ENCODE data around the gene FBXO8.
"Not testable (repeated sequence)": the region's sequence is repeated elsewhere in the genome, so short reads cannot be mapped to it uniquely, and the experiment has no call there.

FBXO8 gene

GRCh38 chr4:174284487-174284886, 1.0 kb upstream of the FBXO8 start:
- DNase-seq (ENCODE audit: low read depth in 1 of 2, low spot score in 1 of 2): no peak

- DNase-seq (ENCODE audit: low read depth in 1 of 2, low spot score in 1 of 2): peak; percentile 37 to 50
These were observed 496 bp downstream of the FBXO8 start for GRCh38 chr4:174282836-174283506.

- no peak for DNase-seq (ENCODE audit: low read depth in 1 of 2, low spot score in 1 of 2)
These were observed 1.6 kb downstream of the FBXO8 start for GRCh38 chr4:174281901-174282300.

- no peak for DNase-seq (ENCODE audit: low read depth in 1 of 2, low spot score in 1 of 2)
These were observed 2.2 kb downstream of the FBXO8 start for GRCh38 chr4:174281182-174281737.

- no peak for DNase-seq (ENCODE audit: low read depth in 1 of 2, low spot score in 1 of 2)
These were observed 3.9 kb downstream of the FBXO8 start for GRCh38 chr4:174279433-174280155.

DNA sequence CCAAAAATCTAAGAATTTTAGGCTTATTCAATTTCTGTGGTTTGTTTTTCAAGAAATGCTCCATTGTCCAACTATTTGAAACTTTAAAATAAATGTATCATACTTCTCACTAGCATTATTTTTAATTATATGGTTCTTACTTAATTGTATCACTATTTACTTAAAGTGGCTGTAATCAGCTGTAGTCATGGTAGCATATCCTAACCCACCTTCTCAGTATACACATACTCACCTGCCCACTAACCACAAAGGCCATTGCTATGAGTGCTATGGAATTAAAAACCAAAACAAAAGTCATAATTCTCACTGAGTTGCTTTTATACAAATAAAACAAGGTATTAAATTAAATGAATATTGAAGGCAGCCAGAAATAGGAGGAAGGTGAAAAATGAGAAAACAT, 5.0 kb downstream of the FBXO8 start:
- no peak for DNase-seq (ENCODE audit: low read depth in 1 of 2, low spot score in 1 of 2)

DNA sequence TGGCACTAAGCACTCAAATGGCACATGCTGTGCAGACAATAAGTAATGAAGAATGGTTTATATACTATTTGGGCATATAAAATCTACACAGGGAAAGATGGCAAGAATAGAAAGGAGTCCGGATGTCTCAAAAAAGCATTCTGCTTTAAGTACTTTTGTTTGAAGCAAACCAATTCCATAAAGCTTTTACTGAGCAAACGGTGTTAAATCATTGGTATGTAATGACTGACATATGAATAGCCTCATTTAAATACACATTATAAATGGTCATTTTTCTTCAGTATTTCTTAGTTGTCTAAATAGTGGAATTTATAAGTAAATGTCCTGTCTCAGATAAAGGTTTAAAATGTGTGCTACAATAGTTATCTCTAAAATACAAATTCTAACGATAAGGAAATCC, 6.0 kb downstream of the FBXO8 start:
- DNase-seq (ENCODE audit: low read depth in 1 of 2, low spot score in 1 of 2): no peak

GRCh38 chr4:174275101-174275500, 8.4 kb downstream of the FBXO8 start:
- no peak for DNase-seq (ENCODE audit: low read depth in 1 of 2, low spot score in 1 of 2)

GRCh38 chr4:174274436-174274835, 9.0 kb downstream of the FBXO8 start:
- DNase-seq (ENCODE audit: low read depth in 1 of 2, low spot score in 1 of 2): no peak

- no peak for DNase-seq (ENCODE audit: low read depth in 1 of 2, low spot score in 1 of 2)
These were observed 9.5 kb downstream of the FBXO8 start for GRCh38 chr4:174273930-174274329.

DNA sequence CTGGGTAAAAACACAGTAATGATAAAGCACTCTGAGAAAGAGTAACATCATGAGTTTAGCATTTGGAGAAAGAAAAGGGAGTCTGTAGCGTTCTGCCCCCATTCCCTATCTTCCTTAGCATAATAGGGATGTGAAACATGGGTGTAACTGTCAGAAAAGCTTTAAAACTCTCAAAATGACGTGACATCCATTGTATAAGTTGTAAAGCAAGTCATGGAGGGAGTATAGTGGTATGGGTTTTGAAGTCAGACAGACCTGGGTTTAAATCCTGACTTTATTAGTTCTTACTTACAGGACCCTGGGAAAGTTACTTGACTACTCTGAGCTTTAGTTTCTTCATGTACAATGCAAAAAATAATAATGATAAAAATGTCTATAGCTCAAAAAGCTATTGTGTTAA, 17.1 kb downstream of the FBXO8 start:
- no peak for DNase-seq (ENCODE audit: low read depth in 1 of 2, low spot score in 1 of 2)

GRCh38 chr4:174265916-174266315, 17.6 kb downstream of the FBXO8 start:
- DNase-seq (ENCODE audit: low read depth in 1 of 2, low spot score in 1 of 2): no peak

GRCh38 chr4:174263445-174263736, 20.1 kb downstream of the FBXO8 start:
- DNase-seq (ENCODE audit: low read depth in 1 of 2, low spot score in 1 of 2): no peak

DNA sequence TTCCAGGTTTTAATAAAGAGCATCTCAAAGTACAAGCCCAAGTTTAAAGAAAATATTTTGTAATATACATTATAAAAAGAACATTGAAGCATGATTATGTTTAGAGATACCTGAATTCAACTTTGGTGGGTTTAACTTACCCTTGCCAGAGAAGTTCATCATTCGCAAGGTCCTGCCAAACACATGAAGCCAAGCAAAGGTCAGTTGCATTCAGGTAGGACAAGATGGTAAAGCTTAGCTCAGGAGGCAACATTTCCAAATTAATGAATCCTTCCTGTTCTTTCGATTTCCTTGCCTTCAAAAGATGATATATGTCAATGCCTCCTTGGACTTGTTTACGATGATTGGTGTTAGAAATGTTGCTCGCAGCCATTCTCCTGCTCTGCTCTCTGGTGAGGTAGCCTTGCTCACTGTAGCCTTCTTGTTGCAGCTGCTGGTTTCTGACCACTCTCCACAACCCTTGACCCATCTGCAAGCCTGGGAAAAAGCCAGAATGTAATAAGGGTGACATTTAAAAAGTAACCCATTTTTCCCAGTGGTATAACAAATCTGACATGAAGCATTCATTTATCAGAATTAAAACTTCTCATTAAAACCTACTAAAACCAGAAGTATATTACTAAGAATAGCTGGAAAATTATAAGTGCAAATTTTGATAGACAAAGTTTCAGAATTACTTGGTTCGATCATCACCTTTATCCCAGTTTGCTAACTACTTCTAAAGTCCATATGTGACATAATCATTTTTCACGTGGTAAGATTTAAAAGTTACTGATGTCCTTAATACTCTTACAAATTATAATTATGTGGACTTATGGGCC, 20.6 kb downstream of the FBXO8 start:
- no peak for DNase-seq (ENCODE audit: low read depth in 1 of 2, low spot score in 1 of 2)

DNA sequence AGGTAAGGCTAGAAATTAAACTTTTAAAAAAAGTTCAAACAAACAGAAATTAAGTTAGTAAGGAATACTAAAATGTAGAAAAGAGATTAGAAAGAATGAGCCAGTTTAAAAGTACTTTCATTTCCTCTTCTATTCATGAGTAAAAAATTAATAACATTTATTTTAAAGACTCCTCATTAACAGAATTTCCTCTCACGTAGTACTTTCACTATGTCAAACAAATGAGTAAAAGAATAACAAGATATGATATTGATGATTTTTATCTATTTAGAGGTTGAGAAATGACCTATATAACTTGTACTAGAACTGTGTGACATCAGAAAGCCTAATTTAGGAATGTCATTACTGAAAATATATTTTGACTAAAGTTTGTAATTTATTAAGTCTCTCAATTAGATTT, 22.0 kb downstream of the FBXO8 start:
- not testable (repeated sequence) for DNase-seq (ENCODE audit: low read depth in 1 of 2, low spot score in 1 of 2)

GRCh38 chr4:174260099-174260498, 23.4 kb downstream of the FBXO8 start:
- no peak for DNase-seq (ENCODE audit: low read depth in 1 of 2, low spot score in 1 of 2)

DNA sequence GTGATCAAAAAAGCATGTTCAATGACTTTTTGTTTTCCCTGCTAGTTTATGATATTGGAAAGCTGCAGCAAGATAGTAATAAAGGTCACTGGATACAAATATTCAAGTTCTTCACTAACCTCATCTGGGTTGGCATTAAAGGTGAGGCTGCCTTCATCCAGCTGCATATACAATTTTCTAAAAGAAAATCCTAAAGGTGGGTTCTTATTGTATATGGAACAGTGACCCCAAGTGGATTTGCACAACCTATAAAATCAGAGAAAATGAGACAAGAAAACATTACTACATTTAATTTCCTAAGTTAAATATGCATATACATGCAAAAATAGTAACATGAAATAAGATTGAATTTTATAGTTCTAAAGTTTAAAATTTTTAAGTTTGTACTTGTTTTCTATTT, 23.9 kb downstream of the FBXO8 start:
- DNase-seq (ENCODE audit: low read depth in 1 of 2, low spot score in 1 of 2): no peak

GRCh38 chr4:174256277-174256713, 27.2 kb downstream of the FBXO8 start:
- DNase-seq (ENCODE audit: low read depth in 1 of 2, low spot score in 1 of 2): no peak

DNA sequence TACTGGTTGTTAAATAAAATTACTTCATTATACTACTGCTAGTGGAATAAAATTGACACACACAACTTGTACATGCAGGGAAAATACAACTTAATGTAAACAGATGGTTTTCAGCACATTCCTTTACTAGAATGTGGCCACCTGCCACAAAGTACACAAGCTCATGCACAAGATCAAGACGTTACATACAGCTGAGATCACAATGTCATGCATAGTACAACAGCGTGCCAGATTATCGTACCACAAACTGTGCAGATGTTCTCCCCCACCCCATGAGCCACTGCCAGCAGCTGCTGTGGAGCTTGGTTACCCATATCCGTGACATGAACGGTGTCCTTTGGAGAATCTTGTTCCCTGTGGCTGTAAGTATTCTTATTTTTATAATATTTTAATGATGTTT, 27.7 kb downstream of the FBXO8 start:
- no peak for DNase-seq (ENCODE audit: low read depth in 1 of 2, low spot score in 1 of 2)

GRCh38 chr4:174255374-174255773, 28.1 kb downstream of the FBXO8 start:
- no peak for DNase-seq (ENCODE audit: low read depth in 1 of 2, low spot score in 1 of 2)

GRCh38 chr4:174254613-174255012, 28.9 kb downstream of the FBXO8 start:
- DNase-seq (ENCODE audit: low read depth in 1 of 2, low spot score in 1 of 2): no peak

DNA sequence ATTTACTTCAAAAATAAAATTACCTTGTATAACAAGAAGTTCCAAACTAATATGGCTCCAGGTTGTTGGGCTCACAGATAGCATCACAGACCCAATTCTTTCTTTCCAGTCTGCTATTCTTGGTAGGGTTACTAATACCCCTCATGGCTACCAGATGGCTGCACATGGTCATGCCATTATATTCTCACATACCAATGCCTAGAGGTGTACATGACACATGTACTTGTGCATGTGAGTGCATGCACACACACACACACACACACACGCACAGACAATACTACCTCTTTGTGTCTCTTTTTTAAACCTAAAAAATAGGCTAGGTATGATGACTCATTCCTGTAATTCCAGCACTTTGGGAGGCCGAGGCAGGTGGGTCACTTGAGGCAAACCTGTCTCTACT, 31.1 kb downstream of the FBXO8 start:
- DNase-seq (ENCODE audit: low read depth in 1 of 2, low spot score in 1 of 2): no peak
